ENCODE results near the gene TMEM201. TPM values are rescaled to one million over a fixed set of nuclear protein-coding genes. Genes with fewer than 3 reads are reported as not detected.

The TMEM201 gene
- total RNA-seq, 4 donors from 2014 or later, result 7.0 to 12.4 (median 9.7) TPM

DNA sequence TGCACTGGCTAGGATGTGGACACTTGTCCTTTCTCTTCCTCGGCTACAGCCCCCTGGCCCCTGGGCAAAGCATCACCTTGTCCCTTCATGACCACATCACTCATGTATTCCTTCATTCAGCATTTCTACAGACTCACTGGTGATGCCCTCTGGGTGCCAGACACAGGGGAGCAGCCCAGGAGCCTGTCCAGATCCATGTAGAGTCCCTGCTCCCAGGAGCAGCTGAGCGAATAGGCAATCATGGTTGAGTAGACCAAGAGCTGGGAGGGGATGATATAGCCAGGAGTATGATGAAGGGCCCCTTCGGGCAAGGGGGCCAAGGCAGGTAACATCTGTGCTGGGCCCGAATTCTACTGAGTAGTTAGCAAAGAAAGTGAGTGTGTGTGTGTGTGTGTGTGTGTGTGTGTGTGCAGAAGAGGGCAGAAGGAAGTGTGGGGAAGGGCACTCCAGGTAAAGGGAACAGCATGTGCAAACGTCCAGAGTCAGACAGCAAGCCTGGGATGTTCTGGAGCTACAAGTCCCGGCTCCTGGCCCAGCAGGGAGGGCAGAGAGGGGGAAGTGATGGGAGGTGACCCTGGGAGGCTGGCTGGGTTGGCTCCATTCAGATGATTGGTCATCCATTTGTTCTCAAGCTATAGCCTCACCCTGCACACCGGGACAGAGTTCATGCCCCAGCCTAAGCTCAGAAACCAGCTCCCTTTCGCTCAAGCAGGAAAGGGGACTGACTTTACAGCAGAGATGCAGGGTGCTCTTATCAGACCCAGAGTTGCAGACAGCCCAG is 41.8 kb downstream of the TMEM201 start:
- no peak for DNase-seq (ENCODE audit: low spot score in 2 of 2)
- TF ChIP-seq, protein P1, sequence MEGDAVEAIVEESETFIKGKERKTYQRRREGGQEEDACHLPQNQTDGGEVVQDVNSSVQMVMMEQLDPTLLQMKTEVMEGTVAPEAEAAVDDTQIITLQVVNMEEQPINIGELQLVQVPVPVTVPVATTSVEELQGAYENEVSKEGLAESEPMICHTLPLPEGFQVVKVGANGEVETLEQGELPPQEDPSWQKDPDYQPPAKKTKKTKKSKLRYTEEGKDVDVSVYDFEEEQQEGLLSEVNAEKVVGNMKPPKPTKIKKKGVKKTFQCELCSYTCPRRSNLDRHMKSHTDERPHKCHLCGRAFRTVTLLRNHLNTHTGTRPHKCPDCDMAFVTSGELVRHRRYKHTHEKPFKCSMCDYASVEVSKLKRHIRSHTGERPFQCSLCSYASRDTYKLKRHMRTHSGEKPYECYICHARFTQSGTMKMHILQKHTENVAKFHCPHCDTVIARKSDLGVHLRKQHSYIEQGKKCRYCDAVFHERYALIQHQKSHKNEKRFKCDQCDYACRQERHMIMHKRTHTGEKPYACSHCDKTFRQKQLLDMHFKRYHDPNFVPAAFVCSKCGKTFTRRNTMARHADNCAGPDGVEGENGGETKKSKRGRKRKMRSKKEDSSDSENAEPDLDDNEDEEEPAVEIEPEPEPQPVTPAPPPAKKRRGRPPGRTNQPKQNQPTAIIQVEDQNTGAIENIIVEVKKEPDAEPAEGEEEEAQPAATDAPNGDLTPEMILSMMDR (IDR thresholded peaks at IDR 0.05), result no peak
- no peak for TF ChIP-seq POLR2A (IDR thresholded peaks at IDR 0.05)
- intact Hi-C loops (cut with DNase I; ENCODE audit: low total_unique reads), result no loop called here
- no peak overlapping the region for H3K4me3 ChIP-seq (ENCODE audit: low read depth, poor library complexity, severe bottlenecking)
- WGBS, 2 donors, result 72 to 82% methylated on average over 8 of the region's 8 CpGs

DNA sequence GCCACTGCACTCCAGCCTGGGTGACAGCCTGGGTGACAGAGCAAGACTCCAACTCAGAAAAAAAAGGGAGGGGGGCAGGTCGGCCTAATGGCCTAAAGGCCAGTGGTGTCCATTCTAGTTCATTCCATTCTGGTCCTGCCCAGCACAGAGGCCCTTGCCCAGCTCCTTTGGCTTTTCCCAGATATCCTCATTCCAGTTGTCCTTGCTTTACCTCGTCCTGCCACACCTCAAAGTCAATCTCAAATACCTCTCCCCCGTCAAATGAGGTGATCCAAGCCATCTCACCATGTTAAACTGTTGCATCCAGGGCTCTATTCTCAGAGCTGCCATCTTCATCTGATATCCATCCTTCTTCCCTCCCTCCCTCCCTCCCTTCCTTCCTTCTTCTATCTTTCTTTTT is 42.9 kb downstream of the TMEM201 start:
- TF ChIP-seq POLR2A (IDR thresholded peaks at IDR 0.05), result no peak
- TF ChIP-seq, protein P1 (IDR thresholded peaks at IDR 0.05), result no peak
- intact Hi-C loops (cut with DNase I; ENCODE audit: low total_unique reads), result no loop called here
- DNase-seq (ENCODE audit: low spot score in 2 of 2), result no peak
- WGBS, 2 donors, result 89 to 91% methylated on average over 3 of the region's 3 CpGs
- no peak overlapping the region for H3K4me3 ChIP-seq (ENCODE audit: low read depth, poor library complexity, severe bottlenecking)

DNA sequence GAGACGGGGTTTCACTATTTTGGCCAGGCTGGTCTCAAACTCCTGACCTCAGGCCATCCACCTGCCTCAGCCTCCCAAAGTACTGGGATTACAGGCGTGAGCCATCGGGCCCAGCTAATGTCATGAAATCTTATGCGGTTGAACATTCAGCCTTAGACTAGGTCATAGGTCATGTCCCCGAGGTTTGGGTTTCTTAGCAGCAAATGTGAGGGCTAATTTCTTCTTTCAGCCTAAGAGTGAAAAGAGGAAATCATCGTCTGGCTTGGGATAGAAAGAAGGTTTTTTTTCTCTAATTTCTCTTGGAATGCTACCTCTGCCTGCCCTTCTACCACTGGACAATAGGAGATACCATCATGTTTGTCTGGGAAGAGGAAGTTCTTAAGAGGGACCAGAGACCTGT is 44.8 kb downstream of the TMEM201 start:
- WGBS, 2 donors, result 89 to 91% methylated on average over 6 of the region's 6 CpGs
- TF ChIP-seq, protein P1 (IDR thresholded peaks at IDR 0.05), result no peak
- no peak for TF ChIP-seq POLR2A (IDR thresholded peaks at IDR 0.05)
- H3K4me3 ChIP-seq (ENCODE audit: low read depth, poor library complexity, severe bottlenecking), result no peak overlapping the region
- DNase-seq (ENCODE audit: low spot score in 2 of 2), result no peak
- intact Hi-C loops (cut with DNase I; ENCODE audit: low total_unique reads), result no loop called here

DNA sequence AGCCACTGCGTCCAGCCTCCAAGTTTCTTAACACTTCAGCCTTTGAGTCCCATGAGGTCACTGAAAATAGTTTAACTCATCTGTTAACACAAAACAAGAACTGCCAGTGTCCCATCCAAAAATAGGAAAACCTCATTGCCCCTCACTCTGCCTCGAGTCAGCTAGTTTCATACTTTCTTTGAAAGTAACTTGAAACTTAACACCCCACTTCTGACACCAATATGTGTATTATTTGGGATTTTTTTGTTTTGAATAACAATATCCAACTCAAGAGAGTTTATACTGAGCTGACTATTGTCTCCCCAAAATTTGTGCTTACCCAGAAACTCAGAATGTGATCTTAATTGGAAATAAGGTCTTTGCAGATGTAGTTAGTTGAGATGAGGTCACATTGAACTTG is 45.9 kb downstream of the TMEM201 start:
- DNase-seq (ENCODE audit: low spot score in 2 of 2), result no peak
- 83 to 85% methylated on average over 2 of the region's 2 CpGs for WGBS, 2 donors
- no peak for TF ChIP-seq POLR2A (IDR thresholded peaks at IDR 0.05)
- TF ChIP-seq, protein P1 (IDR thresholded peaks at IDR 0.05), result no peak
- H3K4me3 ChIP-seq (ENCODE audit: low read depth, poor library complexity, severe bottlenecking), result no peak overlapping the region
- intact Hi-C loops (cut with DNase I; ENCODE audit: low total_unique reads), result no loop called here

DNA sequence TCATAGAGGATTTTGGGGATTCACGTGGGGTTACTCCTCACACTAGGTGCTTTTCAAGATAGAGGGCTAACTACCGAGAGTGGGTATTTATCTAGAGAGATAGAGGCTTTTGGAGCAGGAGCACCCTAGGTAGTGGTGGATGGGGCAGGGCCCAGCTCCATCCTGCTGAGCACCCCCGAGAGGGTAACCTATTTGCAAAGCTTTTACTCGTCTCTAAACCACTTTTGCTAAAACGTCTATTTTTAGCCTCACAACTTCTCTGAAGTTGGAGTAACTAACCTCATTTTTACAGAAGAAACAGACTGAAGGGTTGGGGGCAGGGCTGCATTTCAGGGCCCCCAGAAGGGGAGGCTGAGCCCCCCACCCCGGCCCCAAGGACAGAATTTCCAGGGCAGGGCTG is 50.5 kb downstream of the TMEM201 start:
- intact Hi-C loops (cut with DNase I; ENCODE audit: low total_unique reads), result no loop called here
- H3K4me3 ChIP-seq (ENCODE audit: low read depth, poor library complexity, severe bottlenecking), result no peak overlapping the region
- 74 to 75% methylated on average over 6 of the region's 6 CpGs for WGBS, 2 donors
- TF ChIP-seq, protein P1 (IDR thresholded peaks at IDR 0.05), result no peak
- TF ChIP-seq POLR2A (IDR thresholded peaks at IDR 0.05), result no peak
- no peak for DNase-seq (ENCODE audit: low spot score in 2 of 2)
